WTC11 (cell line): Measurements from ENCODE around the gene DRG2. TPM values are rescaled to one million over a fixed set of nuclear protein-coding genes. Genes with fewer than 3 reads are reported as not detected.
A peak's percentile ranks its signal among the peaks of the same experiment; 100 is the strongest.

ENCODE experiments used
- CDX4 ChIP-seq: fragments of 250-450 bp; sonication (Bioruptor Pico); IDR thresholded peaks from 2 replicates; pipeline ENCODE4 v1.9.0; 2021; ENCODE audit warnings: moderate library complexity, mild to moderate bottlenecking, inconsistent platforms, borderline replicate concordance
- E2F1 ChIP-seq: sonication (generic); formaldehyde crosslinking; IDR thresholded peaks from 2 replicates; pipeline ENCODE4 v1.8.0; 2022; ENCODE audit warnings: mild to moderate bottlenecking, missing genetic modification reagents
- ELF4 ChIP-seq: sonication (generic); formaldehyde crosslinking; IDR thresholded peaks from 2 replicates; pipeline ENCODE4 v1.8.1; 2022; ENCODE audit warnings: low read depth, mild to moderate bottlenecking, moderate library complexity, missing genetic modification reagents
- ESRRA ChIP-seq: sonication (generic); formaldehyde crosslinking; IDR thresholded peaks from 2 replicates; pipeline ENCODE4 v1.8.1; 2022; ENCODE audit warnings: mild to moderate bottlenecking, missing genetic modification reagents, borderline replicate concordance
- FOXP1 ChIP-seq: sonication (generic); formaldehyde crosslinking; IDR thresholded peaks from 2 replicates; pipeline ENCODE4 v1.8.0; 2022; ENCODE audit warnings: missing genetic modification reagents, mild to moderate bottlenecking, moderate library complexity, borderline replicate concordance
- GABPB1 ChIP-seq: sonication (generic); formaldehyde crosslinking; IDR thresholded peaks from 2 replicates; pipeline ENCODE4 v1.8.1; 2023; ENCODE audit warnings: mild to moderate bottlenecking, missing genetic modification reagents
- HMGA2 ChIP-seq: fragments of 250-450 bp; sonication (Bioruptor Pico); IDR thresholded peaks from 2 replicates; pipeline ENCODE4 v1.4.0; 2021; ENCODE audit warnings: mild to moderate bottlenecking, moderate library complexity
- HMGXB4 ChIP-seq: sonication (generic); formaldehyde crosslinking; IDR thresholded peaks from 2 replicates; pipeline ENCODE4 v1.8.1; 2023; ENCODE audit warnings: mild to moderate bottlenecking, moderate library complexity, missing genetic modification reagents
- IRF1 ChIP-seq: sonication (generic); formaldehyde crosslinking; IDR thresholded peaks from 2 replicates; pipeline ENCODE4 v1.8.0; 2023; ENCODE audit warnings: missing genetic modification reagents
- JAZF1 ChIP-seq: fragments of 250-450 bp; sonication (Bioruptor Pico); IDR thresholded peaks from 2 replicates; pipeline ENCODE4 v1.9.0; 2021; ENCODE audit warnings: moderate library complexity, mild to moderate bottlenecking, inconsistent platforms
- JUN ChIP-seq: sonication (generic); formaldehyde crosslinking; IDR thresholded peaks from 2 replicates; pipeline ENCODE4 v1.8.0; 2023; ENCODE audit warnings: mild to moderate bottlenecking, missing genetic modification reagents
- MLX ChIP-seq: sonication (generic); formaldehyde crosslinking; IDR thresholded peaks from 2 replicates; pipeline ENCODE4 v1.8.1; 2023; ENCODE audit warnings: mild to moderate bottlenecking, missing genetic modification reagents, moderate library complexity
- MXD4 ChIP-seq: fragments of 250-450 bp; sonication (Bioruptor Pico); IDR thresholded peaks from 2 replicates; pipeline ENCODE4 v1.8.0; 2021; ENCODE audit warnings: mild to moderate bottlenecking, moderate library complexity, borderline replicate concordance
- NFYB ChIP-seq: sonication (generic); formaldehyde crosslinking; conservative IDR thresholded peaks from 2 replicates; pipeline ENCODE4 v1.8.0; 2022; ENCODE audit warnings: low read depth, missing genetic modification reagents
- PREB ChIP-seq: sonication (generic); formaldehyde crosslinking; IDR thresholded peaks from 2 replicates; pipeline ENCODE4 v1.8.1; 2022; ENCODE audit warnings: mild to moderate bottlenecking, missing genetic modification reagents, moderate library complexity, borderline replicate concordance
- PRRX2 ChIP-seq: fragments of 250-450 bp; sonication (Bioruptor Pico); IDR thresholded peaks from 2 replicates; pipeline ENCODE4 v1.8.0; 2021; ENCODE audit warnings: mild to moderate bottlenecking
- RORB ChIP-seq: fragments of 250-450 bp; sonication (Bioruptor Pico); IDR thresholded peaks from 2 replicates; pipeline ENCODE4 v1.9.0; 2021; ENCODE audit warnings: mild to moderate bottlenecking
- SMAD4 ChIP-seq: sonication (generic); formaldehyde crosslinking; IDR thresholded peaks from 2 replicates; pipeline ENCODE4 v1.8.0; 2022; ENCODE audit warnings: mild to moderate bottlenecking, missing genetic modification reagents
- SOX15 ChIP-seq: fragments of 250-450 bp; sonication (Bioruptor Pico); IDR thresholded peaks from 2 replicates; pipeline ENCODE4 v1.9.0; 2021; ENCODE audit warnings: mild to moderate bottlenecking
- SP1 ChIP-seq: sonication (generic); formaldehyde crosslinking; conservative IDR thresholded peaks from 2 replicates; pipeline ENCODE4 v1.8.1; 2022; ENCODE audit warnings: missing genetic modification reagents
- STAT6 ChIP-seq: sonication (generic); formaldehyde crosslinking; conservative IDR thresholded peaks from 2 replicates; pipeline ENCODE4 v1.8.1; 2023; ENCODE audit warnings: mild to moderate bottlenecking, low read depth, missing genetic modification reagents, moderate library complexity
- TCF7 ChIP-seq: sonication (generic); formaldehyde crosslinking; IDR thresholded peaks from 2 replicates; pipeline ENCODE4 v1.8.0; 2022; ENCODE audit warnings: mild to moderate bottlenecking, low read depth, missing genetic modification reagents, moderate library complexity
- TEAD4 ChIP-seq: sonication (generic); formaldehyde crosslinking; IDR thresholded peaks from 2 replicates; pipeline ENCODE4 v1.8.0; 2022; ENCODE audit warnings: mild to moderate bottlenecking, missing genetic modification reagents
- USF1 ChIP-seq: sonication (generic); formaldehyde crosslinking; IDR thresholded peaks from 2 replicates; pipeline ENCODE4 v1.8.0; 2022; ENCODE audit warnings: mild to moderate bottlenecking, missing genetic modification reagents
- ZBTB21 ChIP-seq: sonication (generic); formaldehyde crosslinking; IDR thresholded peaks from 2 replicates; pipeline ENCODE4 v1.8.1; 2023; ENCODE audit warnings: mild to moderate bottlenecking, missing genetic modification reagents, borderline replicate concordance
- ZMAT4 ChIP-seq: fragments of 250-450 bp; sonication (Bioruptor Pico); IDR thresholded peaks from 2 replicates; pipeline ENCODE4 v1.9.0; 2021; ENCODE audit warnings: mild to moderate bottlenecking
- ZNF121 ChIP-seq: sonication (generic); formaldehyde crosslinking; IDR thresholded peaks from 2 replicates; pipeline ENCODE4 v1.8.0; 2023; ENCODE audit warnings: missing genetic modification reagents
- ZNF671 ChIP-seq: fragments of 250-450 bp; sonication (Bioruptor Pico); IDR thresholded peaks from 2 replicates; pipeline ENCODE4 v1.8.0; 2021; ENCODE audit warnings: mild to moderate bottlenecking
- ZSCAN18 ChIP-seq: fragments of 250-450 bp; sonication (Bioruptor Pico); IDR thresholded peaks from 2 replicates; pipeline ENCODE4 v2.1.2; 2022; ENCODE audit warnings: mild to moderate bottlenecking, moderate library complexity
- total RNA-seq: library from RNA; stranded (reverse); gene quantifications from 3 replicates; pipeline ENCODE4 v1.2.3, GENCODE V29; 2021

DRG2 gene
- total RNA-seq, 1 experiment from 2014 or later = 41.4 TPM

GRCh38 chr17:18038861-18039534, 48.8 kb upstream of the DRG2 start, which contains the start of the genes ATPAF2 and GID4 (continued):
- no peak for TF ChIP-seq ZSCAN18 (CRISPR knock-in tag)
- 0 out of 2 replicates have a peak, but pooled peaks have one; percentile 47 for TF ChIP-seq GABPB1
- TF ChIP-seq ELF4 (CRISPR knock-in tag) = no peak
- TF ChIP-seq FOXP1 = peak; percentile 79; the same call in 1 of the 2 replicates
- no peak for TF ChIP-seq ZMAT4 (CRISPR knock-in tag)
- TF ChIP-seq ZNF671 (CRISPR knock-in tag) = no peak
- no peak for TF ChIP-seq HMGXB4
- TF ChIP-seq CDX4 (CRISPR knock-in tag) = no peak
- no peak for TF ChIP-seq ZBTB21 (CRISPR knock-in tag)
- no peak for TF ChIP-seq JUN (CRISPR knock-in tag)
- peak; percentile 98 for TF ChIP-seq NFYB
- TF ChIP-seq ESRRA (CRISPR knock-in tag) = no peak
- no peak for TF ChIP-seq HMGA2
- no peak for TF ChIP-seq RORB (CRISPR knock-in tag)
- no peak for TF ChIP-seq PRRX2 (CRISPR knock-in tag)
- TF ChIP-seq STAT6 (CRISPR knock-in tag) = no peak
- TF ChIP-seq IRF1 (CRISPR knock-in tag) = 0 out of 2 replicates have a peak, but pooled peaks have one; percentile 23
- no peak for TF ChIP-seq MLX
- TF ChIP-seq ZNF121 (CRISPR knock-in tag) = no peak
- no peak for TF ChIP-seq SMAD4 (CRISPR knock-in tag)
- TF ChIP-seq SOX15 (CRISPR knock-in tag) = no peak
- peak; percentile 99 for TF ChIP-seq USF1 (CRISPR knock-in tag)
- TF ChIP-seq E2F1 (CRISPR knock-in tag) = 0 out of 2 replicates have a peak, but pooled peaks have one; percentile 23
- no peak for TF ChIP-seq TCF7
- no peak for TF ChIP-seq MXD4 (CRISPR knock-in tag)
- no peak for TF ChIP-seq PREB (CRISPR knock-in tag)
- no peak for TF ChIP-seq JAZF1 (CRISPR knock-in tag)
- TF ChIP-seq TEAD4 (CRISPR knock-in tag) = no peak
- peak; percentile 98 for TF ChIP-seq SP1 (CRISPR knock-in tag)
